ENCODE measurements around the gene BEX3.

GRCh38 chrX:103418811-103419340, 42.5 kb downstream of the BEX3 start:
- no peak for TF ChIP-seq CTCF (IDR thresholded peaks at IDR 0.05; ENCODE audit: low read length)
- no peak for TF ChIP-seq EZH2 (IDR thresholded peaks at IDR 0.05; ENCODE audit: borderline replicate concordance, low read length)
